H9 (cell line): Measurements from ENCODE around the gene PNMA8C. TPM values are rescaled to one million over a fixed set of nuclear protein-coding genes. Genes with fewer than 3 reads are reported as not detected.

Experiments
- DNase-seq: peaks from one replicate; pipeline ENCODE4 v3.0.0-alpha.2; 2017
- H2AFZ ChIP-seq: one replicate; pipeline ENCODE4 v1.6.1; 2013; ENCODE audit warnings: mild to moderate bottlenecking, low read length, control low read depth, moderate library complexity
- H2AK5ac ChIP-seq: 2 replicates; pipeline ENCODE4 v1.6.1; 2013; ENCODE audit warnings: low read length, control low read depth, mixed read lengths; ENCODE audit not compliant: insufficient read length
- H2BK120ac ChIP-seq: one replicate; pipeline ENCODE4 v1.6.1; 2013; ENCODE audit warnings: low read depth, mild to moderate bottlenecking, low read length, control low read depth, inconsistent platforms; ENCODE audit not compliant: poor library complexity, severe bottlenecking
- H2BK12ac ChIP-seq: 2 replicates; pipeline ENCODE4 v1.6.1; 2013; ENCODE audit warnings: low read length, control low read depth, mixed read lengths, low read depth; ENCODE audit not compliant: insufficient read length
- H2BK15ac ChIP-seq: 2 replicates; pipeline ENCODE4 v1.6.1; 2013; ENCODE audit warnings: low read depth, low read length, control low read depth
- H2BK20ac ChIP-seq: one replicate; pipeline ENCODE4 v1.6.1; 2013; ENCODE audit warnings: low read depth, mild to moderate bottlenecking, low read length, control low read depth, inconsistent platforms; ENCODE audit not compliant: poor library complexity, severe bottlenecking
- H2BK5ac ChIP-seq: 2 replicates; pipeline ENCODE4 v1.6.1; 2013; ENCODE audit warnings: low read length, control low read depth, mixed read lengths; ENCODE audit not compliant: insufficient read length
- H3K14ac ChIP-seq: 2 replicates; pipeline ENCODE4 v1.6.1; 2013; ENCODE audit warnings: low read length, control low read depth; ENCODE audit not compliant: insufficient read depth
- H3K18ac ChIP-seq: 2 replicates; pipeline ENCODE4 v1.6.1; 2013; ENCODE audit warnings: low read depth, mild to moderate bottlenecking, mixed read lengths, low read length, control low read depth; ENCODE audit not compliant: insufficient read length
- H3K23ac ChIP-seq: 2 replicates; pipeline ENCODE4 v1.6.1; 2013; ENCODE audit warnings: low read length, control low read depth, mixed read lengths, low read depth; ENCODE audit not compliant: insufficient read length
- H3K23me2 ChIP-seq: 2 replicates; pipeline ENCODE4 v1.6.1; 2013; ENCODE audit warnings: low read depth, mild to moderate bottlenecking, mixed read lengths, low read length, control low read depth; ENCODE audit not compliant: insufficient read length, poor library complexity, severe bottlenecking
- H3K27ac ChIP-seq: 2 replicates; pipeline ENCODE4 v1.5.1; 2013; ENCODE audit warnings: low read length, control low read depth, mixed read lengths, low read depth; ENCODE audit not compliant: insufficient read length
- H3K27me3 ChIP-seq: 2 replicates; pipeline ENCODE4 v1.6.1; 2013; ENCODE audit warnings: low read length, control low read depth, inconsistent platforms; ENCODE audit not compliant: insufficient read depth
- H3K4ac ChIP-seq: 2 replicates; pipeline ENCODE4 v1.6.1; 2013; ENCODE audit warnings: low read depth, mild to moderate bottlenecking, control low read depth, inconsistent platforms, low read length, moderate library complexity
- H3K4me1 ChIP-seq: 2 replicates; pipeline ENCODE4 v1.6.1; 2013; ENCODE audit warnings: low read length, control low read depth, inconsistent platforms; ENCODE audit not compliant: insufficient read depth
- H3K4me2 ChIP-seq: 2 replicates; pipeline ENCODE4 v1.6.1; 2013; ENCODE audit warnings: low read length, control low read depth, mixed read lengths; ENCODE audit not compliant: insufficient read length, insufficient read depth
- H3K56ac ChIP-seq: 2 replicates; pipeline ENCODE4 v1.6.1; 2013; ENCODE audit warnings: low read depth, mild to moderate bottlenecking, mixed read lengths, low read length, control low read depth; ENCODE audit not compliant: insufficient read length
- H3K79me1 ChIP-seq: 2 replicates; pipeline ENCODE4 v1.6.1; 2013; ENCODE audit warnings: low read depth, mild to moderate bottlenecking, moderate library complexity, low read length, control low read depth, inconsistent platforms; ENCODE audit not compliant: insufficient read depth, poor library complexity, severe bottlenecking
- H3K79me2 ChIP-seq: 2 replicates; pipeline ENCODE4 v1.6.1; 2013; ENCODE audit warnings: low read length, control low read depth, inconsistent platforms; ENCODE audit not compliant: insufficient read depth
- H3K9ac ChIP-seq: 2 replicates; pipeline ENCODE4 v1.6.1; 2013; ENCODE audit warnings: low read length, control low read depth, mixed read lengths; ENCODE audit not compliant: insufficient read length; ENCODE audit errors: extremely low read depth
- H3K9me3 ChIP-seq: one replicate; pipeline ENCODE4 v1.6.1; 2013; ENCODE audit warnings: low read depth, low read length, inconsistent platforms; ENCODE audit not compliant: control insufficient read depth
- H3T11ph ChIP-seq: one replicate; pipeline ENCODE4 v1.6.1; 2013; ENCODE audit warnings: mild to moderate bottlenecking, low read length, control low read depth, inconsistent platforms
- H4K20me1 ChIP-seq: one replicate; pipeline ENCODE4 v1.6.1; 2013; ENCODE audit not compliant: control insufficient read depth, insufficient read length, insufficient read depth
- H4K5ac ChIP-seq: 2 replicates; pipeline ENCODE4 v1.6.1; 2013; ENCODE audit warnings: low read depth, mild to moderate bottlenecking, mixed read lengths, low read length, control low read depth; ENCODE audit not compliant: insufficient read length
- H4K8ac ChIP-seq: replicated peaks from 2 replicates; pipeline ENCODE4 v1.6.1; 2013; ENCODE audit warnings: low read length, control low read depth, mixed read lengths, low read depth; ENCODE audit not compliant: insufficient read length
- H4K91ac ChIP-seq: 2 replicates; pipeline ENCODE4 v1.6.1; 2013; ENCODE audit warnings: low read depth, mild to moderate bottlenecking, moderate library complexity, mixed read lengths, low read length, control low read depth; ENCODE audit not compliant: insufficient read length
- H3K27ac Mint-ChIP-seq, 3 experiments: 2 replicates in 2 of 3; 3 replicates in 1 of 3; pipeline ENCODE4 v1.8.0; 2020 to 2021; ENCODE audit warnings: mixed read lengths in 3 of 3, mild to moderate bottlenecking in 1 of 3, moderate library complexity in 1 of 3
- H3K27me3 Mint-ChIP-seq: 2 replicates; pipeline ENCODE4 v1.8.0; 2021; ENCODE audit warnings: low read depth, mild to moderate bottlenecking, moderate library complexity, mixed read lengths
- H3K36me3 Mint-ChIP-seq, 3 experiments: 2 replicates in 2 of 3; 3 replicates in 1 of 3; pipeline ENCODE4 v1.8.0; 2020 to 2021; ENCODE audit warnings: low read depth in 3 of 3, mixed read lengths in 3 of 3; ENCODE audit not compliant: insufficient read depth in 1 of 3
- H3K4me1 Mint-ChIP-seq, 2 experiments: 2 replicates each; pipeline ENCODE4 v1.8.0; 2020; ENCODE audit warnings: mixed read lengths in 2 of 2
- H3K4me3 Mint-ChIP-seq, 2 experiments: 2 replicates in 1 of 2; 3 replicates in 1 of 2; pipeline ENCODE4 v1.8.0; 2020 to 2021; ENCODE audit warnings: mild to moderate bottlenecking in 2 of 2, mixed read lengths in 2 of 2, moderate library complexity in 1 of 2
- H3K9me3 Mint-ChIP-seq, 2 experiments: 2 replicates in 1 of 2; 3 replicates in 1 of 2; pipeline ENCODE4 v1.8.0; 2020; ENCODE audit warnings: mild to moderate bottlenecking in 2 of 2, mixed read lengths in 2 of 2, moderate library complexity in 1 of 2
- CTCF ChIP-seq: fragments of 200-600 bp; sonication (generic); conservative IDR thresholded peaks from 3 replicates; pipeline ENCODE4 v1.8.0; 2021; ENCODE audit warnings: antibody characterized with exemption, mild to moderate bottlenecking
- WGBS: extraction: QIAGEN DNeasy Blood & Tissue Kit; methylation state at CpG from one replicate; pipeline ENCODE4 v1.1.7; 2013; ENCODE audit warnings: missing lambda C conversion rate, low lambda C conversion rate, mixed read lengths; ENCODE audit not compliant: insufficient read length; ENCODE audit errors: extremely low coverage; 5-methylcytosine and 5-hydroxymethylcytosine counted together
- total RNA-seq: library from RNA; stranded (reverse); gene quantifications from 2 replicates; pipeline ENCODE4 v1.2.1, GENCODE V29; 2021

PNMA8C gene
- total RNA-seq, 1 experiment from 2014 or later: 1.8 TPM

- Histone ChIP-seq H4K20me1 (no peaks in the 10 kb centered on the region), H3K9ac (no peak overlapping the region), H2BK20ac (no peak overlapping the region), H2BK12ac (no peak overlapping the region), H3K18ac (no peak overlapping the region), H3K23me2 (peaks cover 9% of the 10 kb centered on the region), H2BK120ac (no peak overlapping the region), H4K8ac (no peak overlapping the region), H4K91ac (no peak overlapping the region), H2AFZ (no peak overlapping the region), H3K4ac (no peak overlapping the region), H3K27me3 (no peaks in the 10 kb centered on the region; the same call in none of the 2 replicates), H3K9me3 (no peaks in the 10 kb centered on the region), H2AK5ac (no peak overlapping the region), H3K4me2 (no peak overlapping the region), H3T11ph (no peak overlapping the region), H2BK15ac (no peak overlapping the region), H3K23ac (no peak overlapping the region), H3K27ac (no peak overlapping the region), H3K4me1 (no peaks in the 10 kb centered on the region), H2BK5ac (no peak overlapping the region), H3K14ac (no peak overlapping the region), H4K5ac (no peak overlapping the region), H3K79me2 (no peaks in the 10 kb centered on the region), H3K56ac (no peak overlapping the region), H3K79me1 (no peaks in the 10 kb centered on the region)
- no peaks in the 10 kb centered on the region for H3K9me3 Mint-ChIP-seq
- no peak overlapping the region for H3K27ac Mint-ChIP-seq
- DNase-seq: no peak
- WGBS: no CpG with 5 or more reads among the region's 5 CpGs
- peaks cover 17 to 23% of the 10 kb centered on the region in 2 experiments for H3K4me1 Mint-ChIP-seq
- no peak overlapping the region for H3K4me3 Mint-ChIP-seq
- peaks cover 26% of the 10 kb centered on the region for H3K27me3 Mint-ChIP-seq
- no peak for TF ChIP-seq CTCF
- H3K36me3 Mint-ChIP-seq: no peaks in the 10 kb centered on the region
These were observed 5.5 kb downstream of the PNMA8C start for GRCh38 chr19:46423188-46423587.
